ENCODE results near the gene GAL3ST1.
"Not testable (repeated sequence)": the region's sequence is repeated elsewhere in the genome, so short reads cannot be mapped to it uniquely, and the experiment has no call there.

GAL3ST1 gene

DNA sequence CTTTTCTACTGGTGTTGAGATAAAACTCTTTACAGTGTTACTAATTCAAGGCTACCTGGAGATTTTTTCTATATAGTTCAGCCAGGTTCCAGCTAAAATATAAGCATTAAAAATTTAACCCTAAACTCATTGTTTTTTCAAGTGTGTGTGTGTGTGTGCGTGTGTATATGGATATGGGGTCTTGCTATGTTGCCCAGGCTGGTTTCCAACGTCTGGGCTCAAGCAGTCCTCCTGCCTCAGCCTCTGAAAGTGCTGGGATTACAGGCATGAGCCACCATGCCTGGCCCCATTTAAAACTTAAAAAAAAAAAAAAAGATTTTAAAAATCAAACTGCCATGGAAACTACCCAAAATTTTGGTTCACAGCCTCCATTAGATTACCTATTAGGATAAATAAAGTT, 21.7 kb upstream of the GAL3ST1 start:
- DNase-seq: no peak

DNA sequence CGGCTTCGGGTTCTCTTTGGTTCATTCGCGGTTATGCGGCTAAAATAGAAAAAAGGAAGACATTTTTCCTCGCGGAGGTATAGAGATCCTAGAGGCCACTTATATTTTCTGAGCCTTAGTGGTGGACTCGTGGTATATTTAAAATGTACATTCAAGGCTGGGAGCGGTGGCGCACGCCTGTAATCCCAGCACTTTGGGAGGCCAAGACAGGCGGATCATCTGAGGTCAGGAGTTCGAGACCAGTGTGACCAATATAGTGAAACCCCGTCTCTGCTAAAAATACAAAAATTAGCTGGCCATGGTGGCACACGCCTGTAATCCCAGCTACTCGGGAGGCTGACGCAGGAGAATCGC, 17.9 kb upstream of the GAL3ST1 start:
- DNase-seq: not testable (repeated sequence)

DNA sequence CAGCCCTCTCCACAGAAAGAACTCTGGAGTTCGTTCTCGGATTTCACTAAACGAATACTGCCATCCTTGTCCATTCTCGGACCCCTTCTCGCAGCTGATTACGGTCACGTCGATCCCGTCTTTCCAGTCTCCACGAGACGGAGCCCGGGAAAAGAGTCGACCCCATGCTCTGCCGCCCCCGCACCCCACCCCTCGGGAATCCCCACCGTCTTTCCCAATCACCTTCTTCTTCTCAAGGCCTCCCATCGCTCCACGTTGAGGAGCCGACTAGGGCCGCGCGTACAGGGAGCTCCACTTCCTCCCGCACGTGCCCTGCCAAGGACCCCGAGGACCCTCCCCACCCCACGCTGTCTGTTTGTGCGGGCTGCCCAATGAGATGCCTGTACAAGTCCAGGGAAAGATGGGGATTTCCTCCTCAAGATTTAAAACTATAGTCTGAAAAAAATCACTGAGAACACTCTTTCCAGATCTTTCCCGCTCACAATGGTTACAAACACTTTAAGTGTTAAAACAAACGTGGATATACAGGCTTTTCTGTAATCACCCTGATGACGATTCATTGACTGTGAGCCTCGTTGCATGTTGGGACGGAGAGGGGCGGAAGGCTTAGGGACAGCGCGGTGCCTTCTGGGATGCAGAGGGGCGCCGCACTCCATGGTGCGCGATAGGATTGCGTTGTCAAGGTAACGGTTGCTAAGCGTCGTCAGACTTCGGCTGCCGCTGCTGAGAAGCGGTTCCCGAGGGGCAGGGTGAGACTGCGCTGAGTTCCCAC, 17.3 kb upstream of the GAL3ST1 start, which contains the start of gene PES1:
Gene PES1, minus strand, starts transcription at position 323 of the 772 bp plus-strand sequence. Its CDS starts 77 bp downstream, at position 246.
- peak; percentile 100 for DNase-seq

DNA sequence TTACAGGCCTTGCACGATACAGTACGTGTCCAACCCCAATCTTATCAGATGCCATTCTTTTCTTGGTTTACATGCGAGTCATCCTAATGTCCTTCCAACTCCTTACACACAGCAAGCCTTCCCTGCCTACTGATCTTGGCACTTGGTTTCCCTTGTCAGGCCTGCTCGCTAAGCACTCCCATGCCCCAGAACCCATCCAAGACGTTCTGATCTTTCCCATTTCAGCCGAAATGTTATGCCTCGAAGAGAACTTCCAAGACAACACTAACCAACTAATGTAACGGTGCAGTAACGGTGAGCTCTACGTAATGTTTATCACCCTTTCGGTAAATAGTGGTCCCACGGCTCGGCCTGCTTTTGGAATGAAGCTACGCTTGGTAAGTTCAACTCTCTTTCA, 16.7 kb upstream of the GAL3ST1 start:
- DNase-seq: no peak

DNA sequence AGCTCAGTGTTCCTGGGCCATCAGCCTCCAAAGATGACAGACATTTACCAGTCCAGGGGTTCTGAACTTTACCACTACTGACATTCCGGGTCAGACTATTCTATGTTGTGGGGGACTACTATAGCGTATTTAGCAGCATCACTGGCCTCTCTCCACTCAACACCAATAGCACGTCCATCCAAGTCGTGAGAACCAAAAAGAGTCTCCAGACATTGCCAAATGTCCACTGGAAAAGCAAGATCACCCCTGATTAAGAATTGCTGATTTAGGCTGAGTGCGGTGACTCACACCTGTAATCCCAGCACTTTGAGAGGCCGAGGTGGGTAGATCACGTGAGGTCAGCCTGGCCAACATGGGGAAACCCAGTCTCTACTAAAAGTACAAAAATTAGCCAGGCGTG, 11.9 kb upstream of the GAL3ST1 start:
- no peak for DNase-seq

DNA sequence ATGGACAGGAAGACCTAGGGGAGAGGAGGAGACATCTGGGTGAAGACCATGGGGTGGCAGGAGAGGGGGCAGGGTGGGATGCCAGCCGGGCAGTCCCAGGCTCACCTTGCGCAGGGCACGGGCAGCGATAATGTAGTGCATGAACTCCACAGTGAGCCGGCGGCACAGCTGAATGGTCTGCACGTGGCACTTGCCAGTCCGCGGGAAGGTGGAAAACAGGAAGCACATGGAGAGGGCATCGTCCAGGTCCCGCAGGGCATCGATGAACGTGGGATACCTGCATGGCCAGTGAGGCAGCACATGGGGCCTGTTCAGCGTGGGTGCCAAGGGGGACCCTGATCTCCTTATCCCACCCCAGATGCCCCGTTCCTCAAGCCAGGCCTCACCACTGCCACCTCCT, 10.0 kb upstream of the GAL3ST1 start:
- DNase-seq: no peak

DNA sequence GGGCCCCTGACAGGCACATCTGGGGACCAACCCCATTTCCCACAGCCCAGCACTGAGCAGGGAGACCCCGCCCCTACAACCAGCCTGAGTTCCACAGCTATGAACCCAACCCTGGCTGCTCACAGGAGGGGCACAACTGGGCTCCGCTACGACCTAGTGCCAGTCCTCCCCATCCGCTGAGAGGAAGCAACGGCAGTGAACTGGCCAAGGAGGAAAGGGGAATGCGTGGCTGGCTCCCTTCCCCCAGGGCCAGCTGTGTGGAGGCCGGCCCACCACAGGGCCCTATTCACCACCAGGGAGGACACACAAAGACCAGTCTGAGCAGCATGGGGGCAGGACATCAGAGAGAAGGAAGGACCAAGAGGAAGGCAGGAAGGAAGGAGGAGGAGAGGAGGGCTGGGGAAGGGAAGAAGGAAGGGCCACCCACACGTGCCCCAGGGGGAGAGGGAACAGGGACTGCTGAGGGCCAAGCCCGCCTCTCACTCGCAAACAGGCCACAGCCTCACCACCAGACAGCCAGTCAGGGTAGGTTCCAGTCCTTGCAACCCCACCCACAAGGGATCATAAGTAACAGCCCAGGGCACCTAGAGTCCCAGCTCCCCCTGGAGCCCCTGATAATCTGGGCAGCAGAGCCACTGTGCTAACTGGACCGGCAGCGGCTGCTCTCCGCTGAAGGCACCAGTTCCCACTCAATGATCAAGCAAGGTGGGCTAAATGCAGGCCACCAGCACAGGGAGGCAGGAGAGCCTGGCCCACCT, 8.5 kb upstream of the GAL3ST1 start:
- DNase-seq: no peak

DNA sequence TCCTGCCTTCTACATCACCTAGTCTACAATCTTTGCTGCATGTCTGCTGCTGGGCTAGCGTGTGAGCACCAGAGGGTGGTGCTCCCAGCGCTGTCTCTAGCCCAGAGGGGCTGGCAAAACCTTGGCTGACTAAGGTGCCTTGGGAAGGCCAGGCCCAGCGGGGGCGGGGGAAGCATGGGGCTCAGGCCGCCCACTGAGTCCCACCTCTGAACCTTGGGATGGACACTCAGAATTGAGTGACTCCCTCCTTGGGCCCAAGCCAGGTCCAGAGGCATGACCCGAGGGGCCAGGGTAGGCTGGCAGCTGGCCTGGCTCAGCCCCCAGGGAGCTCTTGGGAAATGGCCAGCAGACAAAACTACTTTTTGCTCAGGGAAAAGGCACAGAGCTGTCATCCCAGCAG, 7.6 kb upstream of the GAL3ST1 start:
- DNase-seq: no peak

DNA sequence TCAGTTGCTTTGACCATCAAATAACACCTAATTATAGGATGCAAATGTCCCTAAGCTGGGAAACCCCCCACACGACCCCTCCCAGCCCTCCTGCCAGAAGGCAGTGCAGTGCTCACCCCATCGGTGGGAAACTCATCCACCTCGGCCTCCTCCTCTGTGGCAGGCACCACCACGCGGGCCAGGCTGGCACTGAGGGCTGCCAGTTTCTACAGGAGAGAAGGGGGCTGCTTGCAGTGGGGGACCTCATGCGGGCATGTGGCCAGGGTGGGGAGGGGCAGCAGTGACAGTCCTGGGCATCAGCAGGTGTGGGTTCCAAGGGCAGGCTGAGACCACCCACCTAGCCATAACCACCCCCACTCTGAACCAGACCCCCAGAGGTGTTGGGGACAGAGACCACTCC, 6.4 kb upstream of the GAL3ST1 start:
- no peak for DNase-seq

DNA sequence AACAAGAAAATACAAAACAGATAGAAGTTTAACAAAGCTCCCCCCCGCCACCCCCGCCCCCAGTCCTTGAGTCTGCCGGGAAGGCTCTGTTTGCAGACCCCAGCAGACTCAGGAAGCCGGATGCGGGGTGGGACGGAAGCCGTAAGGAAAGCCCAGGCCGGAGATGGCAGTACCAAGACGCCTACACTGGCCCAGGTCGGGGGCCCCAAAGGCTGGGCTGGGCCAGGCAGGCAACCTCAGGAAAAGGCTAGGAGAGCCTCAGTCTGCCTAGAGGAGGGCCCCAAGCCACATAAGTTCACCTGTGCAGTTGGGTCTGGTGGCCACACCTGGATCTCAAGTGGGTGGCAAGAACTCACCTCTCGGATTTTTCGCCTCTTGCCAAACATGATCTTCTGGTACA, 4.0 kb upstream of the GAL3ST1 start:
- no peak for DNase-seq

DNA sequence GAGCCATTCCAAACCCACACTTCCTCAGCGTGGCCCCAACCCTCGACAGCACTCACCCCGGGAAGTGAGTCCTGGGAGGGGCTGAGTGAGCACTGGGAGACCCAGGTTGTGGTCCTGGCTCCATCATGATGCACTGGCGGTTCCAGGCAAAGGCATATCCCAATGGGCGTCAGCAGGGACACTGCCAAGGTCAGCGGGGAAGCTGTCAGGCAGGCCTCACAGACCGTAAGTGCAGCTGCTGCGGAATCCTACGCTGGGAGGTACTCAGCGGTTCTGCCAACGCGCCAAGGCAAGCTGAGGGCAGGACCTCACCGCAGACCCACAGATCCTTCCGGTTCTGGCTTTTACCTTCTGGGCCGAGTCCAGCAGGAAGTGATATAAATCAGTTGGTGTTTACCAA, 1.4 kb upstream of the GAL3ST1 start:
- DNase-seq: no peak

DNA sequence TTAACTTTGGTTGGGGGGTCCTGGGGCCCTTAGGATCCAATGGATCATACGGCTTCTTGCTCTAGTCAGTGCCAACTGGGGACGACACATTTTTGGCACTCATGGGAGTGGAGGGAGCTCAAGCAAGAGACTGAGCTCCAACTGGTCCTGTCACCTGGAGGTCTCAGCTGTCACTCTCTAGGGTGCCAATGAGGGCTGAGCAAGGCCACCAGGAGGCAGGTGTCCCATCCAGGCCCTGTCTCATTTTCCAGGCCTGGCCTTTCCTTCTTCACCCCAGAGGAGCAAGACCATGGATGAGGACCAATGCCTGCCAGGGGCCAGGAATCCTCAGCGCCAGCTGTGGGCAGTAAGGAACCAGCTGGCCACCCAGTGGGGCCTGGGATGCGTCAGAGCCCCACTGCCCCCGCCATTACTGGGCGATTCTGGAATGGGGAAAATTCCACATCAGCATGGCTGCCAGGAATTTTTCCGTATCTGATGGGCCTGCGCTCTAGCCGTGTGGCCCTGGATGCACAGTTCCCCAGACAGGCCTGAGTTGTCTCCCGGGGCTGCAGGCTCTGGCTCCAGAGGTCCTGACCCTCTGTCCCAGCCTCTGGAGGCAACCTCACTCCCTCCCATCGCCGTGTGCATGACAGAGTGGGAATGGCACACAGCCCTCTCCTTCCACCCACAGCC, 669 bp upstream of the GAL3ST1 start:
- no peak for DNase-seq

DNA sequence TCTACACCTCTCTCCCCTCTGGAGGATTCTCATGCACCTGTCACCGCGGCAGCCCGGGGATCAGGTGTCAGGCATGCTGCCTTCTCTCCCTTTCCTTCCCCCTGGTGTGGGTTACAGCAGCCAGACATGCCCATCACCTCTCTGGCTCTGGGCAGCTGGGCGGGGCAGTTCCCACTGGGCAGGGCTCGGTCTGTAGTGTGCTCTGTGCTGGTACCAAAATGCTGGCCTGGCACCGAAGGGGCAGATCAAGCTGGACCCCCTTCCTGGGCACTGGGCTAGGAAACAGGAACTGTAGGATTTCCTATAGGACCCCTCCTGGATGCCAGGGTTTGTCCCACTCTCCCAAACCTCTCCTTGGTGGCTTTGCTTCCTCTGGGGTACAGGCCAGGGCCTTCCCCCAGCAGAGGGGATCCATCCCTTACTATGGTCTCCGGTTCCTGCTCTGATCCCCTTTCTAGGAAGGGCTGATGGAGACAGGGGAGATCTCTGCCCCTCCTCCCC, 821 bp downstream of the GAL3ST1 start:
- peak; percentile 23 for DNase-seq

DNA sequence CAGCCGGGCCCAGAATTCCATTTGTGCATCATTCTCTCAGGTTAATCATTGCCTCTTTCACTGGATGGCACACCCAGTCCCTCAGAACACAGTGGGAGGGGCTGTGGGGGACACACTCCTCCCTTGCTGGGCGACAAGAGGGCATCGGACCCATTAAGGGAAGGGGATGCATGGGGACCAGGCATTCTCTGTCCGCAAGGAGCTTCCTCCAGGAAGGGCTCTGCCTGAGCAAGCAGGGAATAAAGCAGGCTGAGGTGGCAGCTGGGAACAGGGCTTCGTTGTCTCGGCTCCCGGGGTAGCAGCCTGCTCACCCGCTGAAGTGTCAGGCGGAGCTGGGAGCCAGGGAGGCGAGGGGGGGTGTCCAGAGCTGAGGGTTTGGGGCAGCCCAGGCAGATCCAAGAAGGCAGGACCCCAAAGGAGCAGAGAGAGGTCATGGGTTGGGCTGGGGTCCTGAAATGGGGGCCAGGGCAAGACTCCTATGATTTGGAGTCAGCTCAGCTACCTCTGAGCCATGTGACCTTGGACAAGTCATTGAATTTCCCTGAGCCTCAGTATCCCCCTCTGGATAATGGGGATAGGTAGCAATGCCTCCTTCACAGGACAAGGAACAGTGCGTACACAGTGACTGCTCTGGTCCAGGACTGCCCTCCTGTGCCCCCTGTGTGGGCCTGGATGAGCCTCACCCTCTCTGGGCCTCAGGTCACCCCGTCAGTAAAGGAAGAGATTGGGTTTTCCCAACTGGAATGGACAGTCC, 1.4 kb downstream of the GAL3ST1 start:
- DNase-seq: peak; percentile 15

DNA sequence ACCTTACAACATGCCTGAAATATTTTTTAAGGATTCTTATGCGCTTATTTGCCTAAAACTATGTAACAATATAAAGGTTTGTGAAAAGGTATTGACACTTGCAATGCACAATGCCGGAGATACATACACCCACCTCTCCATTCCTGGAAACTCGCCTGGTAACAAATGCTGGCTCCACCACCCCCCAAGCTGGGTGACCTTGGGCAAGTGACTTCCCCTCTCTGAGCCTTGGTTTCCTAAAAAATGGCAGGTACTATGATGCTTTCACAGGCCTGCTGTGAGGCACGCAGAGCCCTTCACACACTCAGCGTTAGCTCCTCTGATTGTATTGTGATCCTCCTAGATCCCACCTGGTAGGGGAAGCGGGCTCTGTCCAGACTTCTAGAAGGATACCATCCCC, 2.3 kb downstream of the GAL3ST1 start:
- no peak for DNase-seq

DNA sequence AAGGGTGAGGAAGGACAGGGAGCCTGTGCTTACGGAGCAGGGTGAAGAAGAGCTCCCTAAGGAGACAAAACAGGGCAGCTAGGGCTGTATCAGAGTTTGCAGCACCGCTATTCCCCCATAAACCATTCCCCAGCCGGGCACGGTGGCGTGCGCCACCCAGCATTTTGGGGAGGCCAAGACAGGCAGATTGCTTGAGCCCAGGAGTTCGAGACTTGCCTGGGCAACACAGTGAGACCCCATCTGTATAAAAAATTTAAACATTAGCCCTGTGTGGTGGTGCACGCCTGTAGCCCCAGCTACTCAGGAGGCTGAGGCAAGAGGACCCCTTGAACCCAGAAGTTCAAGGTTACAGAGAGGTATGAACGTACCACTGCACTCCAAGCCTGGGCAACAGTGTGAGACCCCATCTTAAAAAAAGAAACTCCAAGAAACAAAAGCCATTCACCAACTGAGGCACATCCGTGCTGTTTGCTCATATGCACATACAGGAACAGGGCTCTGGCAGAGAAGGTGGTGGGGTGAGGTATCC, 4.7 kb downstream of the GAL3ST1 start:
- no peak for DNase-seq

DNA sequence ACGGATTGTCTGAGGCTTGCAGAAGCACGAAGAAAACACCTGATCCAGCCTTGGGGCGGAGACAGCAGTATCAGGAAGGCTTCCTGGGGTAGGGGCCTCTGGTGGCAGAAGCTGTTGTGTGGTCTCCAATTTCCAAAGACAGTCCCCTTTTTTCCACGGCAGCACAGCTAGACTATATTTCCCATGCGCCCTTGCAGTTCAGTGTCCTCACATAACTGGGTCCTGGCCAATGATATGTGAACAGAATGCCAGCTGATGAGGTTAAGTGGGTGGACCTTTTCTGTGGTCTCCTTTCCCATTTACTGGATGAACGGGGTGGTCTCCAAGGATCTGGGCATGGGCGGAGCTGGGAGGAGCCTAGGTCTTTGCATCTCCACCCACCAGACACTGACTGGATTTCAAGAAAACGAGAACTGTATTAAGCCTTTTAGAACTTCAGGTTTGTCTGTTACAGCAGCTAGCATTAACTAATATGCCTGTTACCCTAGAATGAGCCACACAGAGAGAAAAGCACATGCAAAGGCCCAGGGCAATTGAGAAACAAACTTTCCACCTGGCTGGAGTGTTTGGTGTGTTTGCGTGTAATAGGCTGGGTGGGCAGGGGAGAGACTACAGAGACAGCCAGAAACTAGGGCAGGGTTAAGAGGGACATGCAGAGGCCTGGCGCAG, 6.2 kb downstream of the GAL3ST1 start:
- DNase-seq: peak; percentile 27

DNA sequence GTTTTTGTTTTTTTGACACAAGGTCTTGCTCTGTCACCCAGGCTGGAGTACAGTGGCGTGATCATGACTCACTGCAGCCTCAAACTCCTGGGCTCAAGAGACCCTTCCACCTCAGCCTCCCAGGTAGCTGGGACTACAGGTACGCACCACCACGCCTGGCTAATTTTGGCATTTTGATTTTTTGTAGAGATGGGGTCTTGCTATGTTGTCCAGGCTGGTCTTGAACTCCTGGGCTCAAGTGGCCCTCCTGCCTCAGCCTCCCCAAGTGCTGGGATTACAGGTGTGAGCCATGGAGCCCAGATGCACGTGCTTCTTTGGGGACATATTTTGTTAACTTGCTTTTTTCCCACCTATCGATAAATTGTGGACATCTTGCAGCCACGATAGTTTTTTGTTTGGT, 7.2 kb downstream of the GAL3ST1 start:
- not testable (repeated sequence) for DNase-seq

DNA sequence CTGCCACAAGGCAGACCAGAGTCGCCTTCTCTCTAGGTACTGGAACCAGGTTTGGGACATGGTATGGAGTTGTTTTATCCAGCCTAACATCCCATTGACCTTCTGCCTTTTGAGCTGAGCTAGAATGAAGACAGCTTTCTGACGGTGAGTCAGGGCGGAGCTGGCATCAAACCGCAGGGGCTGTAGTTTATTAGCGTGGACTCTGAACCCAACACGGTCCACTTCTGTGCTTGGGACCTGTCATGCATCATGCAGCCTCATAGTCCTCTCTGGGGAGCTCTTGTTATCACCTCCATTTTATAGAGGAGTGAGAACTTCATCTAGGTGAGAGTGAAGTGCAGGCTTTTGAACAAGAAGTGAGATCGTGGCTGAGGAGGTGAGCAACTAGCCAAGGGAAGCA, 8.3 kb downstream of the GAL3ST1 start:
- no peak for DNase-seq

DNA sequence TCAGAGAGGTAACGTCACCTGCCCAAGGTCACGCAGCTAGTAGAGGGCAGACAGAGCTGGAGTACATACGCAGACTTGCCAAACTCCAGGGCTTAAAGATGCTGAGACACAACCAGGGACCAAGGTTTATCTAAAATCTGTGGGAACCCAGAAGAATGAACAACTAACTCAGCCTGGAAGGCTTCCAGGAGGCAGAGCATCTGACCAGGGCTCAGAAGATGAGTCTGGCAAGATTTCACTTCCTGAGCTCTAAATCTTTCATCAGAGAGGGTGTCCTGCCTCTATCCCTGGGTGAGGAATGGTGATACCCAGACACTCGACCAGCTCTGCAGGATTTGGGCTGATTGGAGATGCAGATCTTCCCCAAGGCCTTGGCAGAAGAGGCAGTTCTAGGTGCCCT, 9.1 kb downstream of the GAL3ST1 start:
- no peak for DNase-seq

DNA sequence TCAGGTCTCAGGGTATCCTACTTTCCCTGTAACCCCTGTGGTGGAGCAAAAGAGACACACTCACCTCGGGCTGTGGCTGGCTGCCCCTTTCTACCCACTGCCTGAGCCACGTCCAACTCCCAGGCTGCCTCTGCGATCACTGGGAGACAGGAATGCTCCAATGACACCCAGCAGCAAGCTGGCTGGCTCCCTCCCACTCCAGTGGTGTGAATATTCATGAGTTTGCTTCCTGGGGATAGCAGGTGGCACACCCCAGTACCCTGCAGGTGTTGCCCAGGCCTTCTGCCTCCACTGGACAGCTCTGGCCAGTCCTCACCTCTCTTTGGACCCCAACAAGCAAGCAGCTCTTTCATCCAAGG, 9.7 kb downstream of the GAL3ST1 start:
- no peak for DNase-seq

Data from eye (tissue), 1 donor.